ENCODE data around the gene NCKAP5.

DNA sequence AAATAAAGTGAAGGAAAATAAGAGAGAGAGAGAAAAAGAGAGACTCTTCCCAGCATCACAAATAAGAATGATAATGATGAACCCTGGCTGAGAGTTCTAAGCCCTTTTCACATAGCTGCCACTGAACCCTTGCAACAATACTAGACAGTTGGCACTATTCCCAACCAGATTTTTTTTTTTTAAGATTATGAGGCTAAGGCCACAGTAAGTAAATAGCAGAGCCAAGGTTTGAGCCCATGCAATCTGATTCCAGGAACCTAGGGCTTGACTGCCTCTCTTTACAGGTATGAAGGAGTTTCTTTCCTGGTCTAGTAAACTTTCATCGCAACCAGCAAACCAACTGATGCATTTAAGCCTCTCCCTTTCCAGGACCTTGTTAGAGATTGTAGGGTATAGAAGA is 424.6 kb downstream of the NCKAP5 start:
- TF ChIP-seq, protein P1, sequence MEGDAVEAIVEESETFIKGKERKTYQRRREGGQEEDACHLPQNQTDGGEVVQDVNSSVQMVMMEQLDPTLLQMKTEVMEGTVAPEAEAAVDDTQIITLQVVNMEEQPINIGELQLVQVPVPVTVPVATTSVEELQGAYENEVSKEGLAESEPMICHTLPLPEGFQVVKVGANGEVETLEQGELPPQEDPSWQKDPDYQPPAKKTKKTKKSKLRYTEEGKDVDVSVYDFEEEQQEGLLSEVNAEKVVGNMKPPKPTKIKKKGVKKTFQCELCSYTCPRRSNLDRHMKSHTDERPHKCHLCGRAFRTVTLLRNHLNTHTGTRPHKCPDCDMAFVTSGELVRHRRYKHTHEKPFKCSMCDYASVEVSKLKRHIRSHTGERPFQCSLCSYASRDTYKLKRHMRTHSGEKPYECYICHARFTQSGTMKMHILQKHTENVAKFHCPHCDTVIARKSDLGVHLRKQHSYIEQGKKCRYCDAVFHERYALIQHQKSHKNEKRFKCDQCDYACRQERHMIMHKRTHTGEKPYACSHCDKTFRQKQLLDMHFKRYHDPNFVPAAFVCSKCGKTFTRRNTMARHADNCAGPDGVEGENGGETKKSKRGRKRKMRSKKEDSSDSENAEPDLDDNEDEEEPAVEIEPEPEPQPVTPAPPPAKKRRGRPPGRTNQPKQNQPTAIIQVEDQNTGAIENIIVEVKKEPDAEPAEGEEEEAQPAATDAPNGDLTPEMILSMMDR (IDR thresholded peaks at IDR 0.05; ENCODE audit: low read length), result no peak
- no peak for TF ChIP-seq EZH2 (IDR thresholded peaks at IDR 0.05; ENCODE audit: borderline replicate concordance, low read length)
